ENCODE results near the gene EML6.
"Not testable (repeated sequence)": the region's sequence is repeated elsewhere in the genome, so short reads cannot be mapped to it uniquely, and the experiment has no call there.

EML6 gene

DNA sequence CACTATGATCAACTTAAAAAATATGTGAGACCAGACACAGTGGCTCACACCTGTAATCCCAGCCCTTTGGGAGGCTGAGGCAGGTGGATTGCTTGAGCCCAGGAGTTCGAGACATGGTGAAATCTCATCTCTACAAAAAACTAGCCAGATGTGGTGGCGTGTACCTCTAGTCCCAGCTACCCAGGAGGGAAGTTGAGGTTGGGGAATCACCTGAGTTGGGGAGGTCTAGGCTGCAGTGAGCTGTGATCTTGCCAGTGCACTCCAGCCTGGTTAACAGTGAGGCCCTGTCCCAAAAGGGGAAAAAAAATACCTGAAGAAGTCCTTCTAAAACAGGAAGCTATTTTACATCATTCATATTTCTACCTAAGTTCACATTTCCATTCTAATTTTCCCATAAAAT, 144.0 kb downstream of the EML6 start:
- no peak for TF ChIP-seq ZNF274 (IDR thresholded peaks at IDR 0.05; ENCODE audit: low read depth, low read length)
- no peak overlapping the region for H3K4me3 ChIP-seq (ENCODE audit: low read length)

DNA sequence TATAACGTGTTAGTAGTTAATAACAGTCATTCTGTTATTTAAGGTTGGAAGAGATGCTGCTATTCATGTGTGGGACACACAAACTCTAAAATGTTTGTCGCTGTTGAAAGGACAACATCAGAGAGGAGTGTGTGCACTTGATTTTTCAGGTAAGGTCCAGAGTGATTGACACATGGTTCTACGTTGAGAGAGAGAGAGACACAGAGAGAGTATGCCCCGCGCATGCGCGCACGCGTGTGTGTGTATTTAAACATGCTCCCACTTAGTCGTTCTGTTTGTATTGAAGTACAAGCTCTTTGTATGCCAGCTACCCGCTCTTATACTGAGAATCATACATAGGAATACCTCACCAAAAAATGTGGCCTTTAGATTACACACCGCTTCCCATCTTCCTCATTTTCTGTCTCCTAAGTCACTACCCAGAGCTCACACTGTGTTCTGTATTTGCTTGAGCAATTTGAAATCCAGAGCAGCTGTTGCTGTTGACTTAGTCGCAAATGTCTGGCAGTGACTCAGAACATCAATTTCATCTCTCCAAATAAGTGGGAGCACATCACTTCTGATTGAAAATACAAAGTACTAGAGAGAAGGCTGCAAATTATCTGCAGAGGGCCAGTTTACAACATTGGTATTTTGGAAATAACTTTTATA, 148.1 kb downstream of the EML6 start:
- H3K4me3 ChIP-seq (ENCODE audit: low read length), result no peak overlapping the region
- TF ChIP-seq ZNF274 (IDR thresholded peaks at IDR 0.05; ENCODE audit: low read depth, low read length), result no peak

GRCh38 chr2:54872780-54873179, 149.3 kb downstream of the EML6 start:
- TF ChIP-seq ZNF274 (IDR thresholded peaks at IDR 0.05; ENCODE audit: low read depth, low read length), result no peak

GRCh38 chr2:54873236-54873635, 149.8 kb downstream of the EML6 start:
- not testable (repeated sequence) for H3K4me3 ChIP-seq (ENCODE audit: low read length)

More at GRCh38 chr2:54872780-54873179, 149.3 kb downstream of the EML6 start:
- H3K4me3 ChIP-seq (ENCODE audit: low read length), result no peak overlapping the region

GRCh38 chr2:54876764-54877163, 153.3 kb downstream of the EML6 start:
- H3K4me3 ChIP-seq (ENCODE audit: low read length), result no peak overlapping the region
- TF ChIP-seq ZNF274 (IDR thresholded peaks at IDR 0.05; ENCODE audit: low read depth, low read length), result no peak

GRCh38 chr2:54878182-54878581, 154.7 kb downstream of the EML6 start:
- no peak overlapping the region for H3K4me3 ChIP-seq (ENCODE audit: low read length)
- TF ChIP-seq ZNF274 (IDR thresholded peaks at IDR 0.05; ENCODE audit: low read depth, low read length), result no peak

DNA sequence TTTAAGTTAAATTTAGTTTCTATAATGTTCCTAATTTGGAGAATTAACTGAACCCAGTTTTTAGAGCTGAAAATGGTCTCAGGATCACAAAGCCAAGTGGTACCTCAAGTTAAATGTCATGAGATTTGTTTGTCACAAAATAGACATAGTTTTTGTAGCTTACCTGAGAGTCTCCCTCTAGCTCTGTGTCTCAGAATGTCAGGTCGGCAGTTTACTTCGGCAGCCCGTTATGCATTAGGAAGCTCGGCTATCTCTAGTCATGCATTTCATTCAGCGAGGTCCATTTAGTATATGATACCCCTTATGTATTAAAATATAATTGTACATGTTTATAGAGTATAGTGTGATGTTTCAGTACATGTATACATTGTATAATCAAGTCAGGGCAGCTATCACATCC, 155.6 kb downstream of the EML6 start:
- TF ChIP-seq ZNF274 (IDR thresholded peaks at IDR 0.05; ENCODE audit: low read depth, low read length), result no peak
- no peak overlapping the region for H3K4me3 ChIP-seq (ENCODE audit: low read length)

- TF ChIP-seq ZNF274 (IDR thresholded peaks at IDR 0.05; ENCODE audit: low read depth, low read length), result no peak
- H3K4me3 ChIP-seq (ENCODE audit: low read length), result no peak overlapping the region
Measured at GRCh38 chr2:54879598-54880332, 156.3 kb downstream of the EML6 start.

DNA sequence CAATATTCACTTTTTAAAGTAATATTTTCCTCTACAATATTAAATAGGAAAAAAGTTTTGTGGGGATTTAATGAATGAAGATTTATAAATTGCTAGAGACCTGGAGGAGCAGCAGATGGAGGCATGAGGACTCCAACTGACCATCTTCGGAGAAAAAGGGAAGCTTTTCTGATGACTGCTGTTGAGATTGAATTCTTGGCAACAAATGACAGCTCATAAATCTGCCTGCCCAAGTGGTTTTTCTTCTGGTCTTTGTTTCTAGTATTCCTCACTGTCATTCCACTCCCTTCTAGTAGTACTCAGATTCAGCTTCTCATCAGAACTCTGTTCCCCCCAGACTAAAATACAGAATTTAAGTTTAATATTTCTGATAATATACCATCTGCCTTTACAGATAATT, 157.0 kb downstream of the EML6 start:
- TF ChIP-seq ZNF274 (IDR thresholded peaks at IDR 0.05; ENCODE audit: low read depth, low read length), result no peak
- H3K4me3 ChIP-seq (ENCODE audit: low read length), result no peak overlapping the region

DNA sequence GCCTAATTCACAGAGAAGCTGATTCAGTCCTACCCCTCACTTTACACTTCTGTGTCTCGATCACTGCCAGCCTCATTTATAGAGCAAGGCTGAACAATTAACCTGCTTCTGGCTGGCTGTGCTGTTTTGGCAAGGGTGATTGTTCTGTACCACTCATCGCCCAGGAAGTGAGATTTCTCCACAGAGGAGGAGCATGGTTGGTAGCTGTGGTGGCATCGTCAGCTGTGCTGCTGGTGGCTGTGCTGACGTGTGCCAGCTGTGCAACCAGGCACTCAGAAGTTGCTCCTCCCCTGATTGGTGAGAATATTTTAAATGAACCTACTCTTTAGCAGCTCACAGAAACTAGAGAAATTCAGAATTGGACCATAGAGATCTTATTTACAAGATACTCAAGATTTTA, 158.3 kb downstream of the EML6 start:
- TF ChIP-seq ZNF274 (IDR thresholded peaks at IDR 0.05; ENCODE audit: low read depth, low read length), result no peak
- no peak overlapping the region for H3K4me3 ChIP-seq (ENCODE audit: low read length)

- no peak overlapping the region for H3K4me3 ChIP-seq (ENCODE audit: low read length)
- TF ChIP-seq ZNF274 (IDR thresholded peaks at IDR 0.05; ENCODE audit: low read depth, low read length), result no peak
Measured at GRCh38 chr2:54885891-54886290, 162.4 kb downstream of the EML6 start.

DNA sequence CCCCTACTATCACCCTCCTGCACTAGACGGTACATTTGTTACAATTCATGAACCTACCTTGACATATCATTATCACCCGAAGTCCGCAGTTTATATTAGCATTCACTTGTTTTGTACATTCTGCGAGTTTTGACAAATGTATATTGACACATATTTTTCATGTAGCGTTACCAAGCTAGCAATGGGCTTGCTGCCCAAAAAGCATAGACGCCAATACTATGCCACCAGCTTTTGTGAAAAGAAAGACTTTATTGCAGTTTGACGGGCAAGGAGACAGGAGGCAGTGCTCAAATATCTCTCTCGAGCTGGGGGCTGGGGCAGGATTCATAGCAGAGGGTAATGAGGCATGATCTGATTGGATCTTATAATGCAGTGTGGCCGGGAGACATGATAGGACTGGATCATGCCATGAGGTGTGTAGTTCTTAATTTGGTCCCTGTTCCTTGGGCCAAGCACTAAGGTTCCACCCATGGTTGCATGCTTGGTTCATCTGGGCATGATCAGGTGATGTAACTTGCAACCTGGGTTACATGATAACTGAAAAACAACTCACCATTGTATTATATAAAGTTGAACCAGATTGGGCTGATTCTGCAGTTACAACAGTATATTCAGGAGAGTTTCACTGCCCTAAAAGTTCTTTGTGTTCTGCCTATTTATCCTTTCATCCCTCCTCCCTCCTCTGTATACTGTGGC, 164.5 kb downstream of the EML6 start:
- H3K4me3 ChIP-seq (ENCODE audit: low read length), result no peak overlapping the region
- TF ChIP-seq ZNF274 (IDR thresholded peaks at IDR 0.05; ENCODE audit: low read depth, low read length), result no peak

DNA sequence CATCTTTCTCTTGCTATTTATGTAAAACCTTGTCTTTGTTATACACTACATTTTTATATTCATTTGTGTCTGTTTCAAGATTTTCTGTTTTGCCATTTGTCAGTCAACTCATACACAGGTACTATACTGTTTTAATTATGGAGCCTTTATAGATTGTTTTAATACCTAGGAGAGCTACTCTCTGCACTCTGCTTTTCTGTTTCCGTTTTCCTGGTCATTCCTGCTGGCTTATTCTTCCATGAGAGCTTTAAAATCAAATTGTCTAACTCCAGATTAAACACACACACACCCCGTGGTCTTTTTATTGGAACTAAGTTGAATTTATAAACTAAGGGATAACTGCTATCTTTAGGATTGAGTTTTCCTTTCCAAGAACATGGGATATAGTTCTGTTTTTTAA, 165.6 kb downstream of the EML6 start:
- H3K4me3 ChIP-seq (ENCODE audit: low read length), result no peak overlapping the region
- no peak for TF ChIP-seq ZNF274 (IDR thresholded peaks at IDR 0.05; ENCODE audit: low read depth, low read length)

DNA sequence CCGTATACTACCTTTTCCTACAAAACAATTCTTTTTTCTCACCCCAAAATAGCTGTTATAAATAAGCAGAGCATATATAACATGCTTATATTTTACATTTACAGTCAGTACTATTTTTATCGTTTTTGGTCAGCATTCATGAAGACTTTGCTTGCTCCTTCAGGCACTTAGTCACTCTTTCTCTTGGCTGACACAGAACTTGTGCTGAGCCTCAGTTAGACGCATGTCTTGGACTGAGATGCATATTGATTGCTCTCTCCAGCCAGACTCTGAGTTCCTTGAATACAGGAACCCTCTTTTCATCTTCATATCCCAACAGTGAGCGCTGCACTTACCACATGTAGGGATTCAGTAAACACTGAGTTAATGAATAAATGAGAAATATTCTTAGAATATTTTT, 168.4 kb downstream of the EML6 start:
- H3K4me3 ChIP-seq (ENCODE audit: low read length), result no peak overlapping the region

GRCh38 chr2:54894467-54894866, 171.0 kb downstream of the EML6 start:
- TF ChIP-seq ZNF274 (IDR thresholded peaks at IDR 0.05; ENCODE audit: low read depth, low read length), result no peak
- H3K4me3 ChIP-seq (ENCODE audit: low read length), result no peak overlapping the region

More for the DNA sequence above, 168.4 kb downstream of the EML6 start:
- no peak for TF ChIP-seq ZNF274 (IDR thresholded peaks at IDR 0.05; ENCODE audit: low read depth, low read length)
